HG03457 (cell line): ENCODE measurements around the gene EVX1.

Source experiments
- ATAC-seq: cut with Tn5 transposase; IDR thresholded peaks from one replicate; pipeline ENCODE4 v1.9.1; 2021; ENCODE audit warnings: moderate number of reproducible peaks; ENCODE audit not compliant: unreplicated experiment

Gene EVX1

DNA sequence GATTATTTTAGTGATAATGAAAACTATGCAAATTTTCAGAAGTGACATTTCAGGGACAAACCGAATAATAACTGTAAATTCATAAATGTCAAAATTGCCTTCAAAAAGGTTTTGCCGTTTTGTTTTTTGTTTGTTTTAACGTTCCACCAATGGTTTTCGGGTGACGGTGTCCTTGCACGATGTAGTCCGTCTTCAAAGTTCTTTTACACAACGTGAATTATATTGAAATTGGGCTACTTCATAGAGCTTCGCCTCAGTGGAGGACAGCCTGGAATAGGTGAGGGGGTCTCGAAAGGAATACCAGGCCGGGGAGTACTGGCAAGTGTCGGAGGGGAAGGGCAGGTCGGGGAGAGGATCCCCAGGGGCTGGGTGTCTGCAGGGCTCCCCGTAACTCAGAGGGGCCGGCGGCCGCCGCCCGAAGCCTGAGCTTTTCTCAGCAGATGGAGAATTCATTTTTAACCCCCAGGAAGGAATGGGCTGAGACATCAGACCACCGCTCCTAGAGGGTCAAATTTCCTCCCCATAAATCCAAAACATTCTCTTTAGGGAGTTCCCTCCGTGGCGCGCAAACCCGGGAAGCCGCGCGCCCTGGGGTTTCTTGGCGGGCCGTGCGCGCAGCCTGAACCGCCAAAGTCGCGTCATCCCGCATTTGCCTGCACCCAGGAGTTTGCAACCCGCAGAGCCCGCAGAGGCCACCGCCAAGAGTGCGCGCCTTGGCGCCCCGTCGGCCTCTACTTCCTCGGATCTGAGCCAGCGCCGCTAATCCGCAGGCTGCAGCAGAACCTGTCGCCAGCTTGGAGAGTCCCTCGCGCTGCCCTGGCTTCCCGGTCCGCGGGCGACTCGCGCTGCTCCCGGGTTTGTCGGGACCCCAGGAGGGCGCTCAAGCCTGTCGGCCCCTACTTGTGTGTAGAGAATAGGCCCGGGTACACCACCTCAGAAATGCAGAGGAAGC, 17.3 kb upstream of the EVX1 start:
- no peak for ATAC-seq

DNA sequence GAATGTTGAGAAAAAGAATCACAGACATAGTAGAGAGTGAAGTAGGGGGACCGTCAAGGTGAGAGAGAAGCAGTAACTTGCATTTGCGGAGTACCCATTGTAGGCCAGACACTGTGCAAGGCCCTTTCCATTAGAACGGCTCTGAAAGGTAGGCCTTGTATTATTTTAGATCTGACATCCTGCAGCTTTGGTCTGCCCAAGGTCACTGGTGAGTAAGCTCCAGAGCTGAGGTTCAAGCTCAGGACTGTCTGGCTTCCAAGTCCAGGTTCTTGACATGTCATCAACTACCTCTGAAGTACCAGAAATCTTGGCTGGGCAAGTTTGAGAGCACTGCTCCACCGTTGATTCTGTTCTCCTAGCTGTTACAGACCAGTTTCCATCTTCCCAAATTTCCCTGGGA, 13.2 kb upstream of the EVX1 start:
- ATAC-seq = no peak

DNA sequence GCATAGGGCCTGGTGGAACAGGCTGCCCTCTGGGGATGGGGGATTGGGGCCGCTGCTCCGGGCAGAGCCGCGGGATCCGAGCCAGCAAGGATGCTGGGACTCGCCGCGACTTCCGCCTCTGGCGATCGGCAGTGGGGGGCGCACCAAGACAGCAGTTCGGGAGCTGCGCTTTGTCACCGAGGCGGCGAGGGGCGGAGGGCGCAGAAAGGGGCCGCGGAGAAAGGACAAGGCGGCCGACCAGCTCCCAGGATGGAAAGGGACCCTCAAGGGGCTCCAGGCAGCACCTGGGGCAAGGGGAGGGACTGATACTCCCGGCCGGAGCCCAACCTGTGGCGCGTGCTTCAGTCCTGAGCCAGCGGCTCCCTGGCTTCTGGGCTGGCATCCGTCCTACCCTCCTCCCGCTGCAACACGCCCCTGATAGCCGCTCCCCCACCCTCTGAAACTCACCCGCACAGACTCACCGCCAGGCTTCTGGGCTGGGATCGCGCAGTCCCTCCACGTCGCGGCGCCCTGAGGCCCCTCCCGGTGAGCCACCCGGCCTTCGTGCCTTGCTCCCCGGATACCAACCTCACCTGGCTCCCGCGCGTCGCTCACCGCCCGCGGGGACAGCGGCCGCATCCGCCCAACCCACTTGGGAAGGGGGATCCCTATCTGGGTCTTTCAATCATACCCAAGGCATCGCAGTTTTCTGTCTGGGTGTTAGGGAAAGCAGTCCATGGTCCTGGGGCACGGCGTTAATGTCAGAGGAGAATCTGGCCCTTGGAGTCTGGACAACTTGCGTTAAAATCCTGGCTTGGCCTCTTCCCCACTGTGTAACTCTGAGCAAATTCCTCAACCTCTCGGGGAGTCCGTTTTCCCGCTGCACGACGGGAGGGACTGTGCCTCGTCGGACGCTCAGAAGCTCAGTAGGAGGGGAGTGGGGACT, 7.0 kb upstream of the EVX1 start:
- ATAC-seq = no peak

DNA sequence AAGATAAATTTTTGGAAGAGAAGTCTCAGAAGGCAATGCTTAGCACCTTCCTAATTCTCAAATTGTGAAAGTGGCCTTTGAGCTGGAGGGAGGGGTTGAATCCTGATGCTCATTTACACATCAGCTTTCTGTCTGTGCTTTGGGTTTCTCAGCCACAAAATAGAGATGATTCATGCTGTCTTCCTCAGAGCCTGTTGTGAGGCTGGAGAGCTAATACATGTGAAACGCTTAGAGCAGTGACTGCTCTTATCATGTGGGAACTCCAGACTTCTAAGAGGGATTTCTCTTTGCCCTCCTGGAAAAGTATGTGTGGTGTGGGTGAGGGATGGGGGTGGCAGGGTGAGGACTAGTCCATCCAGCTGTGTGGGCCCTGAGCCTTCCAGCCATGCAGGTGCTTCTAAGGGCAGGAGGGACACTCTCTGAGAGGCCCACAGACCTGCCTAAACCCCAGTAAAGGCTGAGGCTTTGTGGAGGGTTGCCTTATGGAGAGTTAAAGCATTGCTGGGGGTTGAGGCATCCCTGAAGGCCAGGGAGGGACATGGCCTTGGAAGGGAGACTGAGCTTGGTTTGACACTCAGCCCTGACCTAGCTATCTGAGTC, 4.8 kb upstream of the EVX1 start:
- no peak for ATAC-seq

DNA sequence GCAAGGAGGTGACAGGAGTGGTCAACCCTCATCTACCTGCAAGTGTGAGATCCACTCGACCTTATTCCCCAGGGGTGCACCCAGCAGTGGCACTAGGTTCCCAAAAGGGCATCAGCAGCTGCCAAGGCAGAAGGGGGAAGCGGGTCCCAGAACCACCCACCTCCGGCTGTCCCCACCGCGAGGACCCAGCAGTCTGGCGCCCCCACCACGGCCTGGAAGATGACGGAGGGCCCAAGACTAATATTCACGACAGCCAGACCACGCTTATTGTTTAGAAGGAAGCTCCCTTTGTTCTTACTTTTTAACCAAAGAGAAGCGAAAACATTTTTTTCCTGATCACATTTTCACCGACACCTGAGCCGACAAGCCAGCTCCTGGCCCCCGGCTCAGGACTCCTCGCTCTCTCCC, 3.6 kb upstream of the EVX1 start:
- ATAC-seq = no peak

DNA sequence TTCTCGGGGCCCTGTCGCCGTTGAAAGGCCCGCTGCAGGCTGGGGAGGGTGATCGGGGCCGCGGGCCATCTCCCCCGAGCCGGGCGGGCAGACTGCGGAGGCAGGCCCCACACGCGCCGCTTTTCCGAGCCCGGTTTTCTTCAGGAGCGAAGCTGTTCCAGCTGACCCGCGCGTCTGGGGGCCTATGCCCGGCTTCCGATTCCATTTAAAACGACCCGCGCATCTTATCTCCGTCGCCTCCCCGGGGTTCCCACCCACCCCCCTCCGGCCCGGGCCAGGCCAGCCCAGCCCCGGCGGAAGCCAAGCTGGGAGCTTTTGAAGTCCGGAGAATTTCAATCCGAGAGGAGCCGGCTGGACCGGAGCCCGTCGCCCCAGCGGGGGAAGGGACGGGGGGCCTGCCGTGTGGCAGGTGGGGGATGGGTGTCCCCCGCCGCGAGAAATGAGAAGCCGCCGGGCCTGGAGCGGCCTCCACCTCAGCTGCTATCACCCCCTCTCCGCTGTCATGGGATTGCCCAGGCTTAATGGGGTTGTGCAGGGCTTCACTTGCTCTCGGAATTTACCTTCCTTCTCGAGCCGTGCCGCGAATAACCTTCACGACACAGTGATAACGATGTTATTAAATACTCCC, 3.1 kb upstream of the EVX1 start:
- ATAC-seq = no peak

DNA sequence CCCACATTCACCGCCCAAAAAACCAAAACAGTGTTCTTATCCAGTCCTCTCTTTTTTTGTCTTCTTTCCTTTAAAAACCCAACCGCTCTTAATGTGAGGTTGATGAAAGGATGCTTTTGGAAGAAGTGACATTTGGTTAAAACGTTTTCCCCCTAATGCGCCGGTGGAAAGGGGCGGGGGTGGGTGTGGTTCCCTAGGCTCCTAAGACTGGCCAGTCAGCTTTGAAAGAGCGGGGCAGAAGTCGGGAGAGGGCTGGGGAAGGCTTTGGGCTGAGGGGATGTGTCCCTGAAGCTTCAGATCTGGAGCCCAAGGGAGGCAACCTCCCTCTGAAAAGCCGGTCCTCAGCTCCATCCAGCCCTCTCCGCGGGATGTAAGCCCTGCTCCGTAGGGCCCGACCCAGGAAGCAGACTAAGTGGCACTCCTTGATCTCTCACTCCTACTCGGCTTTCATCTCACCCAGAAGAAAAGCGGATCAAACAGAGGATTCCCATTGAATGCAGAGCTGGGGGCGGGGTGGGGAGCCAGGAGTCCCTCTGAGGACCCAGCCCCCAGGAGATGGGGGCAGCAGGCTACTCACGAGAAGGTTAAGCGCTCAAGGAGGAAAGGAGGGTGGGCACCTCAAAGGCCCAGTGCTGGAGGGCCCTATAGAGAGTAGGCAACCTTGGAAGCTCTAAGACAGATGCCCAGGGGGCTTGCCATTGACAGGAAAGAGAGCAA, 2.4 kb upstream of the EVX1 start:
- ATAC-seq = no peak

DNA sequence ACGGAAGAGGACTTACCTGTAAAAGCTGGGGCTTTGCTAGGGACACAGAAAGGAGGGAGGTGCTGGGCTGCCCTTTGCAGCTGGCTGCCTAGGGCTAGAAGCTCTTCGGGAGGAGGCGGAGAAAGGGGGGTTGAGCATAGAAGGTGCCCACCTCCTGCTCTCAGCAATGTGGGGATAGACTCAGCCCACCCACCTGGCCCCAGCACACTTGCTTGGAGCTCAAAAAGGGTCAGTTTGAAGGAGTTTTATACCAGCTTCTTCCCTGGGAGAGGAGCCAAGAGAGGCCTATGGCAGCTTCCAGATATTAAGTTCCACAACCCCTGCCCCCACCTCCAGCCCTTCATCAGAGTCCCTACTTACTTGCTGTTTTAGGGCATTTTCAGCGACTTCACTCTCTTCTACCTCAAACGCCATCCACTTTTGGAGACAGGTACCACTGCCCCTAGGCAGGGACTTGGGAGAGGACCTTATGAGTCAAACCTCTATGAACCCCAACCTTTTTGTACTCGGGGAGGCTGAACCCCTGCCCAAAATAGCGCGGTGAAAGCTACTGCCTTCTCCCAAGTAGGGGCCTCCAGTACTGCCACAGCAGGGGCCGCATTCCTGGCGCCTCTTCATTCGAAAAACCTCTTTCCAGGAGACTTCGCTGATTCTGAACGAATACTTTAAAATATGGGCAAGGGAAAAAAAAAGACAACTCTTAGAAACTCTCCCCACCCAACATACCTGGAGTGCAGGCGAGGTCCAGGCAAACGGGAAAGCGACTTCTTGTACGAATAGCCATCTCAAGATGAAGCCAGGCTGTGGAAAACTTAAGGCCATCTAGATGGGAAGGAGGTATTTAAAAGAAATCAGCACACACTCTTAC, 1.2 kb upstream of the EVX1 start:
- no peak for ATAC-seq

DNA sequence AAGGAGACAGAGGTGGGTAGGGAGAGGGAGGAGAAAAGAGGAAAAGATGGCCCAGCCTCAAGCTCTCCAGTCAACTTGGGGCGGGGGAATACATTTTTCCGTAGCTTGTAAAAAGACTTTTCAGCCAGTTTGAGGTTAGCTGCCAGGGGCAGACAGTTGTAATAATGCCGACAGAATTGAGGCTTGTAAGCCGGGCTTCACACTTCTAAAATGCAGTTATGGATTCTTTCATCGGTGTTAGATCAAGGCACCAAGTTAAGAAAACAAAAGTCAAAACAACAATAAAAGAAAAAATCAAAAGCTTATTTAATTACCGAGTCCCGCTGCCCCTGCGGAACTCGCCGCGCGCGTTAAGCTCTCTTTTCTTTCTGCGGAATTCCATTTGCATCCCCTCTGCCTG, 448 bp upstream of the EVX1 start:
- no peak for ATAC-seq

DNA sequence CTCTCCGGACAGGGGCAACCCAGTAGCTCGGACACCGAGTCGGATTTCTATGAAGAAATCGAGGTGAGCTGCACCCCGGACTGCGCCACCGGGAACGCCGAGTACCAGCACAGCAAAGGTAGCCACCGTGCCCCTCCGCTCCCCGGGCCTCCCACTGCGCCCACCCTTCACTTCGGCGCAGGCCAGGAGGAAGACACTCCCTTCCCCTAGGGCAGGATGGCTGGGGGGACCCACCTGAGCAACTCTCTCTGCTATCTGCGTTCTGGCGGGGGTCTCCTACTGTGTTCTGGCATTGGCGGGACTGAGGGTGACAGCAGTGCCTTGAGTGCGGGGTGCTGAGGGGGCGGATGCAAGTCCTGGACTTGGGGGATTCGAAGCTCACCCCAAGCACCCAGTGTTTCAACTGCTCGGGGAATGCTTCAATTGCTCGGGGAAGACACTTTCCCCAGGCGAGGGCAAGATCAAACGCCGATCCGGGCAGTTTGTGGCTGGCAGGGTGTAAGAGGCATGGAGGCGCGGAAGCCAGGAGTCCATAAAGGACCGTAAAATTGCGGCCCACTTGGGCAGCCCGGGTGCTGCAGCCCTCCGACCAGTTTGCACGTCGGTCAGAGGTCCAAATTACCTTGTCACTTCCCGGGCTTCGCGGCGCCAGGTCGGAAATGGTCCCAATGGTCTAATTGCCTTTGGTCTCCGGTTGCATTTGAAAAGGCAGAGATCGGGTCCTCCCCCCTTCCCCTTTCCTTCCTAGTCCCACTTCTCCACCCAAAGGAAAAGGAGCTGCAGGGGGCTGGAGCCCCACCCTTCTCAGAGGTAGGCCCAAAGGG, 950 bp downstream of the EVX1 start:
- no peak for ATAC-seq

DNA sequence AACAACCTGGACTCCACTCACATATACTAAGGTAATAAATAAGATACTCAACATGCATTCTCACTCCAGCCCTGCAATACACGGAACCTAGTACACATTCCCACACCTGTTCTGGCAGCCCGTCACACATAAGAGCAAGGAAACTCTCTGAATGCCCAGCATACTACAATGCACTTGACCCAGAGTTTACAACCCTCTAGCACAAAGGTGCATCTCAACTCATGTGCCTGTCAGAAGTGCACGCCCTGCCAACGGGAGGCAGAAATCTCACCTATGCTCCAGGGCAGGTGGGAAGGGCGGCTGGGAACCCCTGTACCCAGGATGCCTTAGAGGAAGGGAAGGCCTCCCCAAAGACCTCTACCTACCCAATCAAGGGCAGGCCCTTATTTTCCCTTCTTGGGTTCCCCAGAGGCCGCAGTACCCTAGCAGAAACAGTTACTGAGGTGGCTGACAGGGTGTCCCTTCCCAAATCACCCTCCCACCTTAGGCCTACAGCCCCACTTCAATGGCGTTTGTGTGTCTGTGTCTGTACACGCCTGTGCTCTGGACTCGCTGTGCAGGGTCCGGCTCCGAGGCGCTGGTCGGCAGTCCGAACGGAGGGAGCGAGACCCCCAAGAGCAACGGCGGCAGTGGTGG, 2.0 kb downstream of the EVX1 start:
- ATAC-seq = no peak

DNA sequence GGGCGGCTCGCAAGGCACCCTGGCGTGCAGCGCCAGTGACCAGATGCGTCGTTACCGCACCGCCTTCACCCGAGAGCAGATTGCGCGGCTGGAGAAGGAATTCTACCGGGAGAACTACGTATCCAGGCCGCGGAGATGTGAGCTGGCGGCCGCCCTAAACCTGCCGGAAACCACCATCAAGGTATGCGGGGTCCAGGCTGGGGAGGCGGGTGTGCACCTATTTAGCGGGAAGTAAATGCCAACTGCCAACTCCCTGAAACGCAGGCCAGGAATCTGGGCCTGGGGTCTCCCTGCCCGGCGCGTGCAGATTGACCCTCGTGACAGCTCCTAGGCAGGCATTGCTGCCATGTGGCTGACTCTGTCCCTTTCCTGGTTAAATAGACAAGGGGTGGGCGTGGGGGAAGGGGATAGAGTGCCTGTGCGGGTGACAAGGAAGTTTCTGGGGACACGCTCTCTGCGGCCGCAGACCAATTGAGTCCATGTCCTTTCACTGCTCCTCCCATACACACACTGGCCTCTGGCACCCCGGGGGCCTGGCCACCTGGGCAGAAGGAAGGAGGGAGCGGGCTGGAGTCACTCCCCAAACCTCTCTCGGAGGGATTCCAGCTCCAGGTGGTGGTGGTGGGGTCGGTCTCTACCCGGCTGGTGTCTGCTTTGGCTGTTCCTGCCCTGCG, 2.7 kb downstream of the EVX1 start:
- no peak for ATAC-seq

DNA sequence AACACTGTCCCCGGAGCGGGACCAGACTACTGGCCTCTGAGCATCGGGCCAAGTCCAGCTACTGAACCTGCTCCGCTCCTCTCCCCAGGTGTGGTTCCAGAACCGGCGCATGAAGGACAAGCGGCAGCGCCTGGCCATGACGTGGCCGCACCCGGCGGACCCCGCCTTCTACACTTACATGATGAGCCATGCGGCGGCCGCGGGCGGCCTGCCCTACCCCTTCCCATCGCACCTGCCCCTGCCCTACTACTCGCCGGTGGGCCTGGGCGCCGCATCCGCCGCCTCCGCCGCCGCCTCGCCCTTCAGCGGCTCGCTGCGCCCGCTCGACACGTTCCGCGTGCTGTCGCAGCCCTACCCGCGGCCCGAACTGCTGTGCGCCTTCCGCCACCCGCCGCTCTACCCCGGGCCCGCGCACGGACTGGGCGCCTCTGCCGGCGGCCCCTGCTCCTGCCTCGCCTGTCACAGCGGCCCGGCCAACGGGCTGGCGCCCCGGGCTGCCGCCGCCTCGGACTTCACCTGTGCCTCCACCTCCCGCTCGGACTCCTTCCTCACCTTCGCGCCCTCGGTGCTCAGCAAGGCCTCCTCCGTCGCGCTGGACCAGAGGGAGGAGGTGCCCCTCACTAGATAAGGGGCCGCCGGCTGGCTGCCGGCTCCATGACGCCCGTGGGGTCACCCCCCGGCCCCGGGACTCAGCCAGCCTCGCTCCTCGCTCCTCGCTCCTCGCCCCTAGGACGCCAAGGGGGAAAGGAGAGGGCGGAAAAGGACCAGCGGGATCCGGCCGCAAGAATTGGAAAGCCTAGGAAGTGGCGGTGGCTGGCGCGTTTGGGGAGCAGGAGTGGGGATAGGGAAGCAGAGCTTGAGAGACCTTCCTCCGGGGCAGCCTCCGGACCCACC, 3.4 kb downstream of the EVX1 start:
- no peak for ATAC-seq

DNA sequence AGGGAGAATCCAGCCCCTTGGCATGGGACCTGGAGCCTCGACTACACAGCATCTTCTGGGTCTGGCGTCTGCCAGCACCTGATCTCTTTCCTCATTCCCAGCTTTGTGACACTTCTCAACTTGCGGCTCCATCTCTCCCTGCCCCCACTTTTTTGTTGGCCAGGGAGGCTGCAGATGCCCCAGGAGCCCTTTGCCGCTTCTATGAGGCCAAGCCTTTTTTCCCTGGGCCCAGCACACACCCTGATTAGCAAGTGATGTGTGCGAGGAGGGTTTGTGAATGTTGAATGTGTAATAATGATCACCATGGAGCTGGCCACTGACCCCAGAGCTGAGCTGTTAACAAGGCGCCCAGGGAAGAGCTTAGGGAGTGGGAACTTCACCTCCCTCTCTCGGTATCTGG, 4.4 kb downstream of the EVX1 start:
- no peak for ATAC-seq

DNA sequence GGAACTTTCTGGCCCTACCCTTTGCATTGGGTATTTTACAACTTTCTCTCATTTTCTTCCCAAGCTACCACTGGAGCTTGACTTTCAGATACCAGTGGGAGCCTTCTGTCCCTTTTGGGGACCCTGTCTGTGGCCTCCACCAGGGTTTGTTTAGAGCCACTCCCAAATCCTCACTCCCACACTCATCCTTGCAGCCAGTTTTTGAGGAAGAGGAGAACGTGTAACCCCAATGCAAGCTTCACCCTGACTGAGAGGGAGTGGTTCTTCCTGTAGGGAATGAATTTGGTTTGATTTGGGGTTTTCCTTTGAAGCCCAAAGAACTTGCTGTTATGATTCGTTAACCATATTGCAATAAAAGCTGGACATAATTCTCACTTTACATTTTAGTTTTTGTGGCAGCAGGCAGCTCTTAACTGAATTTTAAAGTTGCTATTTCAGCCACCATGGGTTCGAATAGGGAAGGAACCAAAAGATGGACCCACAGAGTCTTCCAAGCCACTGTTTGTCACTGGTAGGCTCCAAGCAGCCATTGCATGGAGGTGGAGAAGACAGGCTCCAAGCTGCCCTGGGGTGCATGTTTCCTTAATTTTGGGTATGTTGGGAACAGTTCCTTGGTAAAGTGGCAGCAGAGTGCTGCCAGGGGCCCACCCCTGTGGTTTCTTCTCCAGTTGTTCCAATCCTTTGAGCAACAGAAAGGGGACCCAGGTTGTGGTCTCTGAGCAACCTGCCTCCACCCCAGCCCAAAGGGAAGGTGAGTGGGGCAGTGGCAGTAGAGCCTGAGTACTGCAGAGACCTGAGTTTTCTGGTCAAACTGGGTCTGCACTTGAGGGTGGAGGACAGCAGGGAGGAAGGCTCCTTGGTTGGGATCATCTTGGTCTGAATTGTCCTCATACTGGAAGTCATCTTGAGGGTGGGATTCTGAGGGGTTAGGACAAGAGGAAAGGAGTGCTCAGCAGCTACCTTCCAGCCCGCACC, 5.1 kb downstream of the EVX1 start:
- no peak for ATAC-seq
